Liver (tissue), 9 donors: ENCODE results near the gene MAP1S. TPM values are rescaled to one million over a fixed set of nuclear protein-coding genes. Genes with fewer than 3 reads are reported as not detected.

Source experiments
- DNase-seq: peaks from one replicate; pipeline ENCODE4 v3.0.0-alpha.2; 2017; ENCODE audit warnings: low spot score
- H3K27ac ChIP-seq, 2 donors: one replicate each; pipeline ENCODE4 v1.7.0; 2013; ENCODE audit warnings: inconsistent platforms in 2 of 2, low read length in 2 of 2, control low read depth in 1 of 2, low read depth in 1 of 2, mild to moderate bottlenecking in 1 of 2
- H3K27me3 ChIP-seq, 4 donors: one replicate each; pipeline versions ENCODE4 v1.6.1 to v1.7.0; 2013; ENCODE audit warnings: low read length in 3 of 4, inconsistent platforms in 1 of 4, mild to moderate bottlenecking in 1 of 4, moderate library complexity in 1 of 4; ENCODE audit not compliant: control insufficient read depth in 4 of 4, insufficient read depth in 4 of 4
- H3K36me3 ChIP-seq, 4 donors: one replicate each; pipeline versions ENCODE4 v1.6.1 to v1.7.0; 2013; ENCODE audit warnings: low read length in 3 of 4, mild to moderate bottlenecking in 3 of 4, low read depth in 1 of 4, moderate library complexity in 1 of 4; ENCODE audit not compliant: control insufficient read depth in 4 of 4, insufficient read depth in 3 of 4
- H3K4me1 ChIP-seq, 4 donors: one replicate each; pipeline versions ENCODE4 v1.6.1 to v1.7.0; 2013; ENCODE audit warnings: low read length in 3 of 4, mild to moderate bottlenecking in 3 of 4, moderate library complexity in 1 of 4; ENCODE audit not compliant: control insufficient read depth in 4 of 4, insufficient read depth in 4 of 4
- H3K4me3 ChIP-seq, 3 donors: one replicate each; pipeline versions ENCODE4 v1.6.1 to v1.7.0; 2013; ENCODE audit warnings: low read length in 3 of 3, control low read depth in 1 of 3, low read depth in 1 of 3, mild to moderate bottlenecking in 1 of 3
- H3K9ac ChIP-seq, 2 donors: one replicate each; pipeline ENCODE4 v1.7.0; 2013; ENCODE audit warnings: low read length in 2 of 2, mild to moderate bottlenecking in 2 of 2, moderate library complexity in 2 of 2, control low read depth in 1 of 2, low read depth in 1 of 2
- H3K9me3 ChIP-seq, 4 donors: one replicate each; pipeline versions ENCODE4 v1.6.1 to v1.7.0; 2013; ENCODE audit warnings: low read length in 3 of 4; ENCODE audit not compliant: control insufficient read depth in 4 of 4
- EGR1 ChIP-seq, 2 donors: IDR thresholded peaks; 2 replicates each; pipeline ENCODE4 v1.6.1; 2016 to 2018; ENCODE audit warnings: antibody characterized with exemption in 2 of 2, low read depth in 2 of 2
- FOXA1 ChIP-seq: IDR thresholded peaks from 2 replicates; pipeline ENCODE4 v1.6.1; 2016; ENCODE audit warnings: antibody characterized with exemption
- FOXA2 ChIP-seq: IDR thresholded peaks from 2 replicates; pipeline ENCODE4 v1.6.1; 2016; ENCODE audit warnings: antibody characterized with exemption
- GABPA ChIP-seq, 2 donors: IDR thresholded peaks in 1 of 2; conservative IDR thresholded peaks in 1 of 2; 2 replicates each; pipeline ENCODE4 v1.6.1; 2016; ENCODE audit warnings: antibody characterized with exemption in 2 of 2, mild to moderate bottlenecking in 1 of 2, moderate library complexity in 1 of 2
- HNF4A ChIP-seq, 2 donors: conservative IDR thresholded peaks; 2 replicates each; pipeline ENCODE4 v1.6.1; 2016; ENCODE audit warnings: antibody characterized with exemption in 2 of 2, mild to moderate bottlenecking in 2 of 2
- NR2F2 ChIP-seq: IDR thresholded peaks from 2 replicates; pipeline ENCODE4 v1.6.1; 2016; ENCODE audit warnings: antibody characterized with exemption
- RAD21 ChIP-seq, 2 donors: IDR thresholded peaks; 2 replicates each; pipeline ENCODE4 v1.6.1; 2016; ENCODE audit warnings: antibody characterized with exemption in 2 of 2, mild to moderate bottlenecking in 2 of 2
- REST ChIP-seq: IDR thresholded peaks from 2 replicates; pipeline ENCODE4 v1.6.1; 2016; ENCODE audit warnings: antibody characterized with exemption, mild to moderate bottlenecking
- SP1 ChIP-seq: IDR thresholded peaks from 2 replicates; pipeline ENCODE4 v1.6.1; 2018; ENCODE audit warnings: antibody characterized with exemption, mild to moderate bottlenecking
- TAF1 ChIP-seq: conservative IDR thresholded peaks from 2 replicates; pipeline ENCODE4 v1.6.1; 2016; ENCODE audit warnings: antibody characterized with exemption, mild to moderate bottlenecking
- YY1 ChIP-seq: IDR thresholded peaks from 2 replicates; pipeline ENCODE4 v1.6.1; 2016; ENCODE audit warnings: antibody characterized with exemption, mild to moderate bottlenecking
- ZBTB33 ChIP-seq: IDR thresholded peaks from 2 replicates; pipeline ENCODE4 v1.6.1; 2016; ENCODE audit warnings: antibody characterized with exemption
- WGBS: extraction: QIAGEN DNeasy Blood & Tissue Kit; methylation state at CpG from one replicate; pipeline ENCODE4 v1.1.7; 2013; 5-methylcytosine and 5-hydroxymethylcytosine counted together
- polyA plus RNA-seq, 2 donors: library from polyadenylated mRNA; stranded (reverse) in 1 of 2; unstranded in 1 of 2; fragments of 200-250 nt in 1 of 2; fragments of >200 nt in 1 of 2; fragmentation: Nextera tagmentation in 1 of 2; extraction: Ambion mirVana in 1 of 2; gene quantifications; one replicate each; pipeline versions ENCODE4 v1.2.1 to v1.2.3, GENCODE V29; 2013 to 2015
- total RNA-seq, 2 donors: library from RNA; depleted of rRNA; stranded (reverse); fragments of >200 nt; gene quantifications; one replicate each; pipeline ENCODE4 v1.2.3, GENCODE V29; 2014
- TF ChIP-seq, protein P1 (sequence below): fragments of 150-350 bp; IDR thresholded peaks from 2 replicates; pipeline ENCODE4 v1.5.1; 2017; ENCODE audit warnings: improper control_type of control experiment, low read depth, low read length; ENCODE audit not compliant: missing input control
- TF ChIP-seq, protein P2 (sequence below): IDR thresholded peaks from 2 replicates; pipeline ENCODE4 v1.6.1; 2016; ENCODE audit warnings: antibody characterized with exemption
- TF ChIP-seq, protein P3 (sequence below): IDR thresholded peaks from 2 replicates; pipeline ENCODE4 v1.6.1; 2016; ENCODE audit warnings: antibody characterized with exemption
- donor health status: healthy.
- donor health status: healthy.
- donor health status: healthy.
- donor health status: healthy.
- donor health status: healthy.

MAP1S gene
- total and polyA plus RNA-seq, 4 donors: 8.2 to 20.3 (median 10.6) TPM

GRCh38 chr19:17753976-17754375, 34.7 kb downstream of the MAP1S start:
- no peaks in the 10 kb centered on the region for H3K36me3 ChIP-seq
- 46% methylated on average over 9 of the region's 9 CpGs for WGBS
- H3K4me1 ChIP-seq: peaks cover 0 to 4% (median 0%) of the 10 kb centered on the region in 4 donors
- H3K9ac ChIP-seq: no peak overlapping the region
- no peak overlapping the region for H3K4me3 ChIP-seq
- no peak for DNase-seq
- TF ChIP-seq GABPA (IDR thresholded peaks at IDR 0.05 in 1 of 2, conservative IDR thresholded peaks at IDR 0.05 in 1 of 2): no peak
- TF ChIP-seq RAD21 (IDR thresholded peaks at IDR 0.05): no peak
- TF ChIP-seq, protein P1, sequence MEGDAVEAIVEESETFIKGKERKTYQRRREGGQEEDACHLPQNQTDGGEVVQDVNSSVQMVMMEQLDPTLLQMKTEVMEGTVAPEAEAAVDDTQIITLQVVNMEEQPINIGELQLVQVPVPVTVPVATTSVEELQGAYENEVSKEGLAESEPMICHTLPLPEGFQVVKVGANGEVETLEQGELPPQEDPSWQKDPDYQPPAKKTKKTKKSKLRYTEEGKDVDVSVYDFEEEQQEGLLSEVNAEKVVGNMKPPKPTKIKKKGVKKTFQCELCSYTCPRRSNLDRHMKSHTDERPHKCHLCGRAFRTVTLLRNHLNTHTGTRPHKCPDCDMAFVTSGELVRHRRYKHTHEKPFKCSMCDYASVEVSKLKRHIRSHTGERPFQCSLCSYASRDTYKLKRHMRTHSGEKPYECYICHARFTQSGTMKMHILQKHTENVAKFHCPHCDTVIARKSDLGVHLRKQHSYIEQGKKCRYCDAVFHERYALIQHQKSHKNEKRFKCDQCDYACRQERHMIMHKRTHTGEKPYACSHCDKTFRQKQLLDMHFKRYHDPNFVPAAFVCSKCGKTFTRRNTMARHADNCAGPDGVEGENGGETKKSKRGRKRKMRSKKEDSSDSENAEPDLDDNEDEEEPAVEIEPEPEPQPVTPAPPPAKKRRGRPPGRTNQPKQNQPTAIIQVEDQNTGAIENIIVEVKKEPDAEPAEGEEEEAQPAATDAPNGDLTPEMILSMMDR: no peak
- no peak for TF ChIP-seq FOXA2
- no peak for TF ChIP-seq EGR1 (IDR thresholded peaks at IDR 0.05; ENCODE audit: low read depth in 2 of 2)
- no peak for TF ChIP-seq NR2F2
- no peak for TF ChIP-seq HNF4A (conservative IDR thresholded peaks at IDR 0.05)
- TF ChIP-seq, protein P2, sequence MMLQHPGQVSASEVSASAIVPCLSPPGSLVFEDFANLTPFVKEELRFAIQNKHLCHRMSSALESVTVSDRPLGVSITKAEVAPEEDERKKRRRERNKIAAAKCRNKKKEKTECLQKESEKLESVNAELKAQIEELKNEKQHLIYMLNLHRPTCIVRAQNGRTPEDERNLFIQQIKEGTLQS: no peak
- TF ChIP-seq ZBTB33: no peak
- TF ChIP-seq, protein P3, sequence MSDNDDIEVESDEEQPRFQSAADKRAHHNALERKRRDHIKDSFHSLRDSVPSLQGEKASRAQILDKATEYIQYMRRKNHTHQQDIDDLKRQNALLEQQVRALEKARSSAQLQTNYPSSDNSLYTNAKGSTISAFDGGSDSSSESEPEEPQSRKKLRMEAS: no peak
- no peak for TF ChIP-seq FOXA1
- no peak for TF ChIP-seq SP1
- TF ChIP-seq REST: no peak
- TF ChIP-seq YY1: no peak
- no peak for TF ChIP-seq TAF1
- peaks cover 0 to 2% (median 0%) of the 10 kb centered on the region in 4 donors for H3K27me3 ChIP-seq
- H3K27ac ChIP-seq: no peak overlapping the region
- no peaks in the 10 kb centered on the region for H3K9me3 ChIP-seq
